Fibroblast of lung (primary cell): ENCODE results near the gene C11orf24. TPM values are rescaled to one million over a fixed set of nuclear protein-coding genes. Genes with fewer than 3 reads are reported as not detected.

ENCODE experiments used
- DNase-seq, 2 donors: peaks; one replicate each; pipeline versions ENCODE4 v3.0.0 to v3.0.0-alpha.2; 2010; ENCODE audit warnings: low read depth in 2 of 2
- H2AFZ ChIP-seq: 2 replicates; pipeline ENCODE4 v1.5.1; 2012; ENCODE audit warnings: low read length, control low read depth, inconsistent platforms
- H3K27ac ChIP-seq: 2 replicates; pipeline ENCODE4 v1.5.1; 2011; ENCODE audit warnings: low read length, control low read depth; ENCODE audit not compliant: insufficient read depth
- H3K27me3 ChIP-seq: 2 replicates; pipeline ENCODE4 v1.5.1; 2011; ENCODE audit warnings: mild to moderate bottlenecking, low read length; ENCODE audit not compliant: control insufficient read depth, insufficient read depth
- H3K36me3 ChIP-seq: 2 replicates; pipeline ENCODE4 v1.5.1; 2011; ENCODE audit warnings: low read length; ENCODE audit not compliant: control insufficient read depth, insufficient read depth
- H3K4me1 ChIP-seq: 2 replicates; pipeline ENCODE4 v1.5.1; 2011; ENCODE audit warnings: low read length; ENCODE audit not compliant: control insufficient read depth, insufficient read depth; ENCODE audit errors: extremely low read depth
- H3K4me2 ChIP-seq: 2 replicates; pipeline ENCODE4 v1.5.1; 2011; ENCODE audit warnings: low read length, control low read depth; ENCODE audit not compliant: insufficient read depth; ENCODE audit errors: extremely low read depth
- H3K4me3 ChIP-seq, 4 experiments: fragments of 200-600 bp in 1 of 4; sonication (generic) in 1 of 4; replicated peaks in 1 of 4; 2 replicates each; pipeline ENCODE4 v1.5.1; 2011 to 2016; ENCODE audit warnings: low read length in 4 of 4, low read depth in 3 of 4, mild to moderate bottlenecking in 3 of 4, control low read depth in 2 of 4, inconsistent platforms in 1 of 4, mixed read lengths in 1 of 4; ENCODE audit not compliant: insufficient read depth in 1 of 4; ENCODE audit errors: control extremely low read depth in 1 of 4
- H3K79me2 ChIP-seq: 2 replicates; pipeline ENCODE4 v1.5.1; 2012; ENCODE audit warnings: mild to moderate bottlenecking, low read length, inconsistent platforms; ENCODE audit not compliant: control insufficient read depth, insufficient read depth
- H3K9ac ChIP-seq: 2 replicates; pipeline ENCODE4 v1.5.1; 2011; ENCODE audit warnings: mild to moderate bottlenecking, low read length, control low read depth; ENCODE audit not compliant: insufficient read depth
- H3K9me3 ChIP-seq: 2 replicates; pipeline ENCODE4 v1.5.1; 2012; ENCODE audit warnings: low read depth, low read length; ENCODE audit not compliant: control insufficient read depth, insufficient read depth
- H4K20me1 ChIP-seq: 2 replicates; pipeline ENCODE4 v1.5.1; 2011; ENCODE audit warnings: low read length; ENCODE audit not compliant: control insufficient read depth, insufficient read depth; ENCODE audit errors: extremely low read depth
- CTCF ChIP-seq, 2 donors: IDR thresholded peaks in 1 of 2; conservative IDR thresholded peaks in 1 of 2; 1 replicate in 1 of 2; 2 replicates in 1 of 2; pipeline ENCODE4 v1.5.1; 2011 to 2012; ENCODE audit warnings: low read length in 2 of 2, control low read depth in 1 of 2, inconsistent platforms in 1 of 2, low read depth in 1 of 2, mild to moderate bottlenecking in 1 of 2
- EZH2 ChIP-seq: IDR thresholded peaks from 2 replicates; pipeline ENCODE4 v1.5.1; 2012; ENCODE audit warnings: low read length, control low read depth, mild to moderate bottlenecking; ENCODE audit errors: missing control alignments
- polyA plus RNA-seq, 2 donors: library from polyadenylated mRNA; depleted of rRNA in 1 of 2; stranded (reverse) in 1 of 2; unstranded in 1 of 2; fragments of >200 nt; gene quantifications; 2 replicates each; pipeline ENCODE4 v1.2.1, GENCODE V29; 2011 to 2012; ENCODE audit warnings: missing spikeins in 1 of 2
- total RNA-seq: library from RNA; depleted of rRNA; stranded (reverse); fragments of >200 nt; gene quantifications from 2 replicates; pipeline ENCODE4 v1.2.1, GENCODE V29; 2014

C11orf24 gene
- total and polyA plus RNA-seq, 2 donors (not counting 1 experiment from before 2014, with no cell fraction given): 25.4 to 45.6 TPM

- Histone ChIP-seq H2AFZ (no peak overlapping the region), H3K36me3 (peaks cover 11% of the 10 kb centered on the region), H3K4me1 (peaks cover 7% of the 10 kb centered on the region), H3K9ac (peak overlapping the region; percentile 98), H4K20me1 (no peaks in the 10 kb centered on the region), H3K79me2 (peaks cover 44% of the 10 kb centered on the region), H3K4me2 (peak overlapping the region; percentile 84), H3K9me3 (no peaks in the 10 kb centered on the region), H3K27me3 (no peaks in the 10 kb centered on the region), H3K4me3 (peak overlapping the region; percentile 71 to 90 (median 84)), H3K27ac (peak overlapping the region; percentile 99)
- TF ChIP-seq CTCF (conservative IDR thresholded peaks at IDR 0.05 in 1 of 2, IDR thresholded peaks at IDR 0.05 in 1 of 2; ENCODE audit: low read depth in 1 of 2, low read length in 2 of 2): peak; percentile 57 to 62
- no peak for TF ChIP-seq EZH2
- DNase-seq: peak; percentile 77 to 85
Observed at GRCh38 chr11:68271023-68271780, 571 bp downstream of the C11orf24 start.

GRCh38 chr11:68270196-68271022, 1.4 kb downstream of the C11orf24 start:
- Histone ChIP-seq H3K9me3 (no peaks in the 10 kb centered on the region), H3K4me3 (peak overlapping the region; percentile 71 to 90 (median 84)), H3K4me1 (peaks cover 7% of the 10 kb centered on the region), H3K27ac (peak overlapping the region; percentile 99), H3K9ac (peak overlapping the region; percentile 98), H3K27me3 (no peaks in the 10 kb centered on the region), H4K20me1 (no peaks in the 10 kb centered on the region), H3K79me2 (peaks cover 44% of the 10 kb centered on the region), H3K36me3 (peaks cover 11% of the 10 kb centered on the region), H3K4me2 (peak overlapping the region; percentile 84), H2AFZ (no peak overlapping the region)
- DNase-seq: no peak
- TF ChIP-seq EZH2 (no peak), CTCF (conservative IDR thresholded peaks at IDR 0.05 in 1 of 2, IDR thresholded peaks at IDR 0.05 in 1 of 2; ENCODE audit: low read depth in 1 of 2, low read length in 2 of 2) (no peak)

- peak overlapping the region; percentile 99 for H3K27ac ChIP-seq
- H3K4me2 ChIP-seq: peak overlapping the region; percentile 84
- no peaks in the 10 kb centered on the region for H3K27me3 ChIP-seq
- no peak for TF ChIP-seq EZH2
- H3K4me1 ChIP-seq: peaks cover 7% of the 10 kb centered on the region
- H3K79me2 ChIP-seq: peaks cover 49% of the 10 kb centered on the region
- DNase-seq: peak; percentile 59 to 95
- no peaks in the 10 kb centered on the region for H4K20me1 ChIP-seq
- peak overlapping the region; percentile 19 to 88 (median 30) for H3K4me3 ChIP-seq
- peak overlapping the region; percentile 22 for H3K9ac ChIP-seq
- no peaks in the 10 kb centered on the region for H3K9me3 ChIP-seq
- peaks cover 14% of the 10 kb centered on the region for H3K36me3 ChIP-seq
- no peak overlapping the region for H2AFZ ChIP-seq
Observed at GRCh38 chr11:68269414-68270081, 2.2 kb downstream of the C11orf24 start.
